GM12891 (cell line): ENCODE measurements around the gene NXPH4.

ENCODE experiments used
- POLR2A ChIP-seq: IDR thresholded peaks from 2 replicates; pipeline ENCODE4 v1.6.1; 2011; ENCODE audit warnings: low read depth, low read length, control low read depth
- POLR2AphosphoS5 ChIP-seq: IDR thresholded peaks from 2 replicates; pipeline ENCODE4 v1.6.1; 2011; ENCODE audit warnings: low read depth, low read length, control low read depth

DNA sequence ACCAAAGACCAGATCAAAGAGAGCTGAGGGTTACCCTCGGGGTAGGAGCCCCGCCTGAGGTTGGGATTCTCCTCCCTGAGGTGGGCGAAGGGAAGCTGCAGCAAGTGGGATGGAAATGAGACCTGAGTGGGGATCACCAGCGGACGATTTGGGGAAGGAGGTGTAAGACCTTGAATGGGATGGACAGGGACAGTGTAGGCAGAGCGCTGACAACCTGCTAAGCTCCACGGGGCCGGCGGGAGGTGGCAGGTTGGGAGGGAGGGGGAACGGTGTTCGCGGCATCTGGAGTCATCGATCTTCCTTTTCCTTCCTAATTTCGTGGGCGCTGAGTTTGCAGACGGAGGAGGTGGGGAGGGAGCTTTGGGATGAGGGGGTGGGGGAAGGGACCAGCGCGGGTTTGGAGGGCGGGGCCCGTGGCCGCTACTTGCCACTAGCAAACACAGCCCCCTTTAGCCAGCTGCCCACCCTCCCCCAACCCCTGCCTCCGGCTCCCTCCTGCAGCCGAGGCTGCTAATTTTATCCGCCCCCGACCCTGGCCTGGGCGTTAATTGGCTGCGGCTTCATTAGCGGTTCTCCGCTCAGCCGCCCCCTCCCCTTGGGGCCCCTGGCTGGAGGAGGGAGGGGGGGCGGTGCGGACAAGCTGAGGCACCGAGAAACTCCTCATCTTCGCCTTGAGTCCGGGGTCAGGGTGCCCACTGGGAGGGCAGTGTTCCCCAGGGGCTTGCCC is 10.2 kb downstream of the NXPH4 start:
- no peak for TF ChIP-seq POLR2AphosphoS5
- no peak for TF ChIP-seq POLR2A
